Nephron (organoid): Measurements from ENCODE around the gene MAPKAP1.
"Not testable (repeated sequence)": the region's sequence is repeated elsewhere in the genome, so short reads cannot be mapped to it uniquely, and the experiment has no call there.

Experiments used
- H3K27ac Mint-ChIP-seq, 3 experiments: 2 replicates each; pipeline ENCODE4 v1.8.0; 2020; ENCODE audit warnings: mixed read lengths in 3 of 3, mild to moderate bottlenecking in 2 of 3, moderate library complexity in 1 of 3
- H3K27me3 Mint-ChIP-seq: 2 replicates; pipeline ENCODE4 v1.8.0; 2021; ENCODE audit warnings: low read depth, mild to moderate bottlenecking, moderate library complexity, mixed read lengths
- H3K36me3 Mint-ChIP-seq: 2 replicates; pipeline ENCODE4 v1.8.0; 2020; ENCODE audit warnings: low read depth, mixed read lengths
- H3K4me1 Mint-ChIP-seq: 2 replicates; pipeline ENCODE4 v1.8.0; 2020; ENCODE audit warnings: mixed read lengths
- H3K4me3 Mint-ChIP-seq, 3 experiments: 2 replicates each; pipeline ENCODE4 v1.8.0; 2020; ENCODE audit warnings: mild to moderate bottlenecking in 3 of 3, mixed read lengths in 3 of 3, moderate library complexity in 2 of 3
- H3K9me3 Mint-ChIP-seq: 2 replicates; pipeline ENCODE4 v1.8.0; 2020; ENCODE audit warnings: mixed read lengths
- CTCF ChIP-seq, 3 experiments: fragments of 200-600 bp; sonication (generic); IDR thresholded peaks; one replicate each; pipeline ENCODE4 v1.5.0; 2021; ENCODE audit warnings: antibody characterized with exemption in 3 of 3; ENCODE audit not compliant: unreplicated experiment in 3 of 3

MAPKAP1 gene

GRCh38 chr9:125407432-125407973 lies 299.5 kb downstream of the MAPKAP1 start:
- Mint-ChIP-seq H3K36me3 (no peaks in the 10 kb centered on the region), H3K27me3 (peaks cover 10% of the 10 kb centered on the region), H3K4me1 (peaks cover 21% of the 10 kb centered on the region), H3K27ac (peak overlapping the region; percentile 73 to 78 (median 78)), H3K4me3 (peak overlapping the region; percentile 81 to 85 (median 83)), H3K9me3 (no peaks in the 10 kb centered on the region)
- no peak for TF ChIP-seq CTCF (IDR thresholded peaks at IDR 0.05; ENCODE audit: unreplicated experiment in 3 of 3)

GRCh38 chr9:125406810-125407087 lies 300.3 kb downstream of the MAPKAP1 start:
- TF ChIP-seq CTCF (IDR thresholded peaks at IDR 0.05; ENCODE audit: unreplicated experiment in 3 of 3) = no peak
- Mint-ChIP-seq H3K36me3 (no peaks in the 10 kb centered on the region), H3K27ac (peak overlapping the region in 2 of 3 experiments; percentile 73 to 78), H3K27me3 (peaks cover 10% of the 10 kb centered on the region), H3K4me1 (peaks cover 21% of the 10 kb centered on the region), H3K4me3 (peak overlapping the region; percentile 78 to 85 (median 83)), H3K9me3 (no peaks in the 10 kb centered on the region)

GRCh38 chr9:125405938-125406809 lies 300.8 kb downstream of the MAPKAP1 start:
- peak overlapping the region in 2 of 3 experiments; percentile 73 to 78 for H3K27ac Mint-ChIP-seq
- no peak for TF ChIP-seq CTCF (IDR thresholded peaks at IDR 0.05; ENCODE audit: unreplicated experiment in 3 of 3)
- H3K4me1 Mint-ChIP-seq = peaks cover 21% of the 10 kb centered on the region
- H3K9me3 Mint-ChIP-seq = no peaks in the 10 kb centered on the region
- H3K36me3 Mint-ChIP-seq = no peaks in the 10 kb centered on the region
- H3K27me3 Mint-ChIP-seq = peaks cover 10% of the 10 kb centered on the region
- peak overlapping the region; percentile 78 to 85 (median 83) for H3K4me3 Mint-ChIP-seq

- H3K27ac Mint-ChIP-seq = no peak overlapping the region
- H3K27me3 Mint-ChIP-seq = peaks cover 7% of the 10 kb centered on the region
- no peak for TF ChIP-seq CTCF (IDR thresholded peaks at IDR 0.05; ENCODE audit: unreplicated experiment in 3 of 3)
- H3K4me1 Mint-ChIP-seq = peaks cover 17% of the 10 kb centered on the region
- H3K9me3 Mint-ChIP-seq = no peaks in the 10 kb centered on the region
- no peaks in the 10 kb centered on the region for H3K36me3 Mint-ChIP-seq
- no peak overlapping the region for H3K4me3 Mint-ChIP-seq
Measured at GRCh38 chr9:125404733-125405132, 302.3 kb downstream of the MAPKAP1 start.

GRCh38 chr9:125400725-125401716 lies 306.0 kb downstream of the MAPKAP1 start:
- Mint-ChIP-seq H3K36me3 (no peaks in the 10 kb centered on the region), H3K4me1 (peaks cover 2% of the 10 kb centered on the region), H3K27me3 (no peaks in the 10 kb centered on the region), H3K4me3 (no peak overlapping the region), H3K27ac (no peak overlapping the region), H3K9me3 (no peaks in the 10 kb centered on the region)
- TF ChIP-seq CTCF (IDR thresholded peaks at IDR 0.05; ENCODE audit: unreplicated experiment in 3 of 3) = no peak

GRCh38 chr9:125400232-125400631 lies 306.8 kb downstream of the MAPKAP1 start:
- not testable (repeated sequence) for H3K4me3 Mint-ChIP-seq, H3K27ac Mint-ChIP-seq, H3K36me3 Mint-ChIP-seq, H3K4me1 Mint-ChIP-seq, H3K9me3 Mint-ChIP-seq, H3K27me3 Mint-ChIP-seq
